ENCODE data around the gene NECTIN2.
"Not testable (repeated sequence)": the region's sequence is repeated elsewhere in the genome, so short reads cannot be mapped to it uniquely, and the experiment has no call there.

DNA sequence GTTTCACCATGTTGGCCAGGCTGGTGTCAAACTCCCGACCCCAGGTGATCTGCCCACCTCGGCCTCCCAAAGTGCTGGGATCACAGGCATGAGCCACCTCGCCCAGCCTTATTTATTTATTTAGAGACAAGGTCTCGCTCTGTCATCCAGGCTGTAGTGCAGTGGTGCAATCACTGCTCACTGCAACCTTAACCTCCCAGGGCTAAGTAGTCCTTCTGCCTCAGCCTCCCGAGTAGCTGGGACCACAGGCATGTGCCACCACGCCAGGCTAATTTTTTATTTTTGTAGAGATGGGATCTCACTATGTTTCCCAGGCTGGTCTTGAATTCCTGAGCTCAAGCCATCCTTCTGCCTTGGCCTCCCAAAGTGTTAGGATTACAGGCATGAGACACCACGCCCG lies 11.7 kb upstream of the NECTIN2 start:
- TF ChIP-seq, protein P1, sequence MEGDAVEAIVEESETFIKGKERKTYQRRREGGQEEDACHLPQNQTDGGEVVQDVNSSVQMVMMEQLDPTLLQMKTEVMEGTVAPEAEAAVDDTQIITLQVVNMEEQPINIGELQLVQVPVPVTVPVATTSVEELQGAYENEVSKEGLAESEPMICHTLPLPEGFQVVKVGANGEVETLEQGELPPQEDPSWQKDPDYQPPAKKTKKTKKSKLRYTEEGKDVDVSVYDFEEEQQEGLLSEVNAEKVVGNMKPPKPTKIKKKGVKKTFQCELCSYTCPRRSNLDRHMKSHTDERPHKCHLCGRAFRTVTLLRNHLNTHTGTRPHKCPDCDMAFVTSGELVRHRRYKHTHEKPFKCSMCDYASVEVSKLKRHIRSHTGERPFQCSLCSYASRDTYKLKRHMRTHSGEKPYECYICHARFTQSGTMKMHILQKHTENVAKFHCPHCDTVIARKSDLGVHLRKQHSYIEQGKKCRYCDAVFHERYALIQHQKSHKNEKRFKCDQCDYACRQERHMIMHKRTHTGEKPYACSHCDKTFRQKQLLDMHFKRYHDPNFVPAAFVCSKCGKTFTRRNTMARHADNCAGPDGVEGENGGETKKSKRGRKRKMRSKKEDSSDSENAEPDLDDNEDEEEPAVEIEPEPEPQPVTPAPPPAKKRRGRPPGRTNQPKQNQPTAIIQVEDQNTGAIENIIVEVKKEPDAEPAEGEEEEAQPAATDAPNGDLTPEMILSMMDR (IDR thresholded peaks at IDR 0.05), result not testable (repeated sequence)
- TF ChIP-seq POLR2A, POLR2AphosphoS5 (IDR thresholded peaks at IDR 0.05): not testable (repeated sequence)

All from prostate gland (tissue), 2 donors.